ENCODE data around the gene CX3CL1. TPM values are rescaled to one million over a fixed set of nuclear protein-coding genes. Genes with fewer than 3 reads are reported as not detected.

The CX3CL1 gene
- total and polyA plus RNA-seq, 2 of the 13 experiments (the other 11 are each of a cell fraction or from before 2014, with no cell fraction given): 57.3 to 60.8 TPM

GRCh38 chr16:57409870-57410587 lies 37.7 kb downstream of the CX3CL1 start (continued):
- TF ChIP-seq NFE2 (CRISPR knock-in tag; IDR thresholded peaks at IDR 0.05) (no peak), ZNF639 (CRISPR knock-in tag; conservative IDR thresholded peaks at IDR 0.05) (no peak), ZNF275 (CRISPR knock-in tag; IDR thresholded peaks at IDR 0.05; ENCODE audit: borderline replicate concordance) (no peak), ATF4 (CRISPR knock-in tag; IDR thresholded peaks at IDR 0.05) (no peak), STAG1 (CRISPR knock-in tag; IDR thresholded peaks at IDR 0.05) (peak; percentile 68), SIX1 (CRISPR knock-in tag; IDR thresholded peaks at IDR 0.05; ENCODE audit: borderline replicate concordance) (no peak), ZNF552 (CRISPR knock-in tag; IDR thresholded peaks at IDR 0.05; ENCODE audit: borderline replicate concordance) (no peak), SALL1 (CRISPR knock-in tag; IDR thresholded peaks at IDR 0.05) (no peak; the same call in 1 of the 2 replicates), TFDP2 (CRISPR knock-in tag; IDR thresholded peaks at IDR 0.05) (no peak), ZNF576 (CRISPR knock-in tag; IDR thresholded peaks at IDR 0.05) (no peak), ATF7-NPFF (CRISPR knock-in tag; IDR thresholded peaks at IDR 0.05; ENCODE audit: low read depth) (no peak), SKIL (CRISPR knock-in tag; IDR thresholded peaks at IDR 0.05; ENCODE audit: borderline replicate concordance) (no peak), ZNF468 (CRISPR knock-in tag; IDR thresholded peaks at IDR 0.05) (no peak), PHF21A (CRISPR knock-in tag; IDR thresholded peaks at IDR 0.05) (no peak), ZNF772 (CRISPR knock-in tag; IDR thresholded peaks at IDR 0.05) (no peak), WIZ (CRISPR knock-in tag; IDR thresholded peaks at IDR 0.05) (no peak), CTCF (CRISPR knock-in tag; IDR thresholded peaks at IDR 0.05) (peak; percentile 62), ZKSCAN8 (CRISPR knock-in tag; IDR thresholded peaks at IDR 0.05; ENCODE audit: borderline replicate concordance) (no peak), MEF2D (CRISPR knock-in tag; IDR thresholded peaks at IDR 0.05) (no peak)

All from HepG2 (cell line).